IMR-90 (cell line): Measurements from ENCODE around the gene UROD. TPM values are rescaled to one million over a fixed set of nuclear protein-coding genes. Genes with fewer than 3 reads are reported as not detected.

Experiments used
- ATAC-seq: fragments of 200-7000 bp; cut with Tn5 transposase; 2 replicates; pipeline ENCODE4 v1.9.1; 2020; ENCODE audit warnings: low read depth, mild to moderate bottlenecking, moderate library complexity
- BruUV-seq: library from RNA; stranded (reverse); fragments of 400-500 nt; replicated peaks from 2 replicates; lab custom pipeline; 2021; lab: Mats Ljungman, UMichigan
- CTCF ChIA-PET: fragments of 300-600 bp; formaldehyde crosslinking; extraction: SDS; loops from one replicate; lab custom pipeline; 2021; ENCODE audit warnings: antibody characterized with exemption; lab: Yijun Ruan, JAX
- POLR2A ChIA-PET: fragments of 300-600 bp; sonication (Branson Sonifier 250); formaldehyde crosslinking; loops from one replicate; lab custom pipeline; 2022; ENCODE audit warnings: antibody characterized with exemption; ENCODE audit not compliant: unreplicated experiment; lab: Charles Lee
- DNase-seq: peaks from one replicate; pipeline ENCODE4 v3.0.0; 2013
- H2AFZ ChIP-seq: replicated peaks from 2 replicates; pipeline ENCODE3; 2013; ENCODE audit warnings: low read length, mild to moderate bottlenecking; ENCODE audit not compliant: poor library complexity
- H2AK5ac ChIP-seq: 2 replicates; pipeline ENCODE4 v1.6.1; 2013; ENCODE audit warnings: low read depth, low read length, inconsistent platforms
- H2AK9ac ChIP-seq: replicated peaks from 2 replicates; pipeline ENCODE3; 2013; ENCODE audit warnings: mild to moderate bottlenecking, low read depth, low read length, moderate library complexity; ENCODE audit not compliant: poor library complexity
- H2BK120ac ChIP-seq: 2 replicates; pipeline ENCODE4 v1.6.1; 2013; ENCODE audit warnings: low read depth, low read length, inconsistent platforms
- H2BK15ac ChIP-seq: 3 replicates; pipeline ENCODE4 v1.6.1; 2013; ENCODE audit warnings: low read depth, low read length, inconsistent platforms
- H2BK20ac ChIP-seq: 2 replicates; pipeline ENCODE4 v1.6.1; 2013; ENCODE audit warnings: low read depth, mild to moderate bottlenecking, inconsistent platforms, low read length, moderate library complexity
- H2BK5ac ChIP-seq: 2 replicates; pipeline ENCODE4 v1.6.1; 2013; ENCODE audit warnings: mild to moderate bottlenecking, low read depth, low read length, inconsistent platforms; ENCODE audit not compliant: poor library complexity, severe bottlenecking
- H3K14ac ChIP-seq: replicated peaks from 2 replicates; pipeline ENCODE4 v1.6.1; 2013; ENCODE audit warnings: low read depth, low read length, inconsistent platforms
- H3K18ac ChIP-seq: 2 replicates; pipeline ENCODE4 v1.6.1; 2013; ENCODE audit warnings: low read depth, low read length, control low read depth
- H3K23ac ChIP-seq: 2 replicates; pipeline ENCODE4 v1.6.1; 2013; ENCODE audit warnings: low read depth, low read length, inconsistent platforms
- H3K27ac ChIP-seq: 2 replicates; pipeline ENCODE4 v1.5.1; 2013; ENCODE audit warnings: mild to moderate bottlenecking, control low read depth, low read length; ENCODE audit not compliant: insufficient read depth
- H3K27me3 ChIP-seq: 2 replicates; pipeline ENCODE4 v1.6.1; 2013; ENCODE audit warnings: low read length; ENCODE audit not compliant: control insufficient read depth, insufficient read depth
- H3K36me3 ChIP-seq: 2 replicates; pipeline ENCODE4 v1.6.1; 2013; ENCODE audit warnings: low read length, mixed read lengths; ENCODE audit not compliant: control insufficient read depth, insufficient read depth
- H3K4ac ChIP-seq: 2 replicates; pipeline ENCODE4 v1.6.1; 2013; ENCODE audit warnings: low read depth, low read length, inconsistent platforms
- H3K4me1 ChIP-seq: 2 replicates; pipeline ENCODE4 v1.6.1; 2013; ENCODE audit warnings: low read length, mixed read lengths; ENCODE audit not compliant: control insufficient read depth, insufficient read depth
- H3K4me2 ChIP-seq: 2 replicates; pipeline ENCODE4 v1.6.1; 2013; ENCODE audit warnings: low read depth, mild to moderate bottlenecking, control low read depth, low read length, moderate library complexity
- H3K4me3 ChIP-seq: 2 replicates; pipeline ENCODE4 v1.5.1; 2013; ENCODE audit warnings: low read depth, mild to moderate bottlenecking, control low read depth, low read length, moderate library complexity; ENCODE audit not compliant: insufficient read depth
- H3K56ac ChIP-seq: 2 replicates; pipeline ENCODE4 v1.6.1; 2013; ENCODE audit warnings: low read length, inconsistent platforms; ENCODE audit not compliant: insufficient read depth; ENCODE audit errors: extremely low read depth
- H3K79me1 ChIP-seq, 2 experiments: 2 replicates each; pipeline ENCODE4 v1.6.1; 2013; ENCODE audit warnings: low read length in 2 of 2, inconsistent platforms in 1 of 2, low read depth in 1 of 2
- H3K9ac ChIP-seq: 2 replicates; pipeline ENCODE4 v1.6.1; 2013; ENCODE audit warnings: low read depth, low read length, control low read depth
- H3K9me1 ChIP-seq: 2 replicates; pipeline ENCODE4 v1.6.1; 2013; ENCODE audit warnings: low read length, inconsistent platforms; ENCODE audit not compliant: insufficient read depth
- H3K9me3 ChIP-seq: 2 replicates; pipeline ENCODE4 v1.6.1; 2013; ENCODE audit warnings: low read length; ENCODE audit not compliant: control insufficient read depth, insufficient read depth
- H4K20me1 ChIP-seq: 2 replicates; pipeline ENCODE4 v1.6.1; 2013; ENCODE audit warnings: low read length, inconsistent platforms; ENCODE audit not compliant: insufficient read depth
- H4K5ac ChIP-seq: 2 replicates; pipeline ENCODE4 v1.6.1; 2013; ENCODE audit warnings: mild to moderate bottlenecking, low read depth, low read length, control low read depth
- H4K8ac ChIP-seq, 2 experiments: 2 replicates each; pipeline ENCODE4 v1.6.1; 2013; ENCODE audit warnings: low read depth in 2 of 2, low read length in 2 of 2, control low read depth in 1 of 2, inconsistent platforms in 1 of 2
- H4K91ac ChIP-seq: 2 replicates; pipeline ENCODE4 v1.6.1; 2013; ENCODE audit warnings: low read depth, low read length, inconsistent platforms; ENCODE audit not compliant: insufficient read depth
- BHLHE40 ChIP-seq: fragments of 150-350 bp; IDR thresholded peaks from 2 replicates; pipeline ENCODE4 v1.6.1; 2016; ENCODE audit warnings: mild to moderate bottlenecking, low read depth, low read length
- CEBPB ChIP-seq: IDR thresholded peaks from 2 replicates; pipeline ENCODE4 v1.6.1; 2012; ENCODE audit warnings: low read depth, low read length, improper control_type of control experiment
- CHD1 ChIP-seq: IDR thresholded peaks from 2 replicates; pipeline ENCODE4 v1.6.1; 2012; ENCODE audit warnings: low read depth, low read length, improper control_type of control experiment
- CTCF ChIP-seq: conservative IDR thresholded peaks from 2 replicates; pipeline ENCODE4 v1.5.1; 2012; ENCODE audit warnings: mild to moderate bottlenecking, low read depth, low read length, improper control_type of control experiment
- ELK1 ChIP-seq: fragments of 150-350 bp; IDR thresholded peaks from 2 replicates; pipeline ENCODE4 v1.6.1; 2016; ENCODE audit warnings: low read depth, mild to moderate bottlenecking, low read length, moderate library complexity, borderline replicate concordance
- FOS ChIP-seq: fragments of 150-350 bp; IDR thresholded peaks from 2 replicates; pipeline ENCODE4 v1.6.1; 2016; ENCODE audit warnings: low read depth, low read length
- MAFK ChIP-seq: IDR thresholded peaks from 2 replicates; pipeline ENCODE4 v1.6.1; 2012; ENCODE audit warnings: low read depth, low read length, improper control_type of control experiment
- MAZ ChIP-seq: IDR thresholded peaks from 2 replicates; pipeline ENCODE4 v1.6.1; 2012; ENCODE audit warnings: low read depth, mild to moderate bottlenecking, low read length, improper control_type of control experiment, moderate library complexity, borderline replicate concordance
- MXI1 ChIP-seq: IDR thresholded peaks from 2 replicates; pipeline ENCODE4 v1.6.1; 2012; ENCODE audit warnings: low read depth, mild to moderate bottlenecking, low read length, moderate library complexity, borderline replicate concordance
- NFE2L2 ChIP-seq: fragments of 150-350 bp; IDR thresholded peaks from 2 replicates; pipeline ENCODE4 v1.6.1; 2016; ENCODE audit warnings: low read depth, mild to moderate bottlenecking, low read length
- POLR2A ChIP-seq: IDR thresholded peaks from 2 replicates; pipeline ENCODE4 v1.6.1; 2012; ENCODE audit warnings: mild to moderate bottlenecking, low read depth, low read length
- RAD21 ChIP-seq: IDR thresholded peaks from 2 replicates; pipeline ENCODE4 v1.6.1; 2012; ENCODE audit warnings: low read length, improper control_type of control experiment
- RCOR1 ChIP-seq: IDR thresholded peaks from 2 replicates; pipeline ENCODE4 v1.6.1; 2012; ENCODE audit warnings: mild to moderate bottlenecking, low read length, improper control_type of control experiment; ENCODE audit not compliant: insufficient replicate concordance
- RFX5 ChIP-seq: IDR thresholded peaks from 2 replicates; pipeline ENCODE4 v1.8.0; 2012; ENCODE audit warnings: low read depth, mild to moderate bottlenecking, low read length, moderate library complexity
- SMC3 ChIP-seq: fragments of 150-350 bp; IDR thresholded peaks from 2 replicates; pipeline ENCODE4 v1.6.1; 2016; ENCODE audit warnings: low read depth, mild to moderate bottlenecking, antibody characterized with exemption, low read length, moderate library complexity
- USF2 ChIP-seq: fragments of 150-350 bp; IDR thresholded peaks from 2 replicates; pipeline ENCODE4 v1.6.1; 2017; ENCODE audit warnings: mild to moderate bottlenecking, antibody characterized with exemption, low read length, low read depth
- WGBS, 2 experiments: methylation state at CpG; one replicate each; pipeline versions ENCODE4 v1.1.5 to v1.1.7; 2013; ENCODE audit warnings: missing lambda C conversion rate in 2 of 2; ENCODE audit not compliant: insufficient read length in 1 of 2; ENCODE audit errors: extremely low coverage in 2 of 2; 5-methylcytosine and 5-hydroxymethylcytosine counted together
- dilution Hi-C: fragments of 300-500 bp; cut with HindIII; formaldehyde crosslinking; loops from one replicate; pipeline ENCODE4 v1.14.3; 2018; ENCODE audit warnings: low sequenced_read_pairs; ENCODE audit not compliant: unreplicated experiment
- in situ Hi-C: fragments of 300-500 bp; cut with MboI; formaldehyde crosslinking; loops from 3 replicates; pipeline ENCODE4 v1.14.3; 2019; ENCODE audit warnings: low sequenced_read_pairs, inconsistent platforms, mixed read lengths
- intact Hi-C: fragments of 100-400 bp; cut with micrococcal nuclease; formaldehyde crosslinking; loops from 2 replicates; pipeline ENCODE4 v1.10.0; 2022
- polyA plus RNA-seq, 3 experiments: library from polyadenylated mRNA; depleted of rRNA; stranded (reverse); fragments of >200 nt; gene quantifications; 2 replicates each; pipeline ENCODE4 v1.2.3, GENCODE V29; 2012; ENCODE audit warnings: low replicate concordance in 1 of 3
- total RNA-seq: library from RNA; depleted of rRNA; stranded (reverse); fragments of >200 nt; gene quantifications from 2 replicates; pipeline ENCODE4 v1.2.3, GENCODE V29; 2012

Gene UROD
- total and polyA plus RNA-seq, 2 of the 4 experiments (the other 2 are of a cell fraction), result 220 to 224 TPM

GRCh38 chr1:45009296-45009865 is 2.7 kb upstream of the UROD start:
- H3K27ac ChIP-seq, result no peak overlapping the region
- BruUV-seq, result no TSS peak
- in situ Hi-C loops, result no loop called here

More at GRCh38 chr1:45009296-45009865, 2.7 kb upstream of the UROD start:
- Histone ChIP-seq H4K8ac (no peak overlapping the region), H3K27me3 (no peaks in the 10 kb centered on the region), H3K36me3 (peaks cover 55% of the 10 kb centered on the region), H4K20me1 (peaks cover 6% of the 10 kb centered on the region; the same call in 1 of the 2 replicates), H3K9me1 (peaks cover 13% of the 10 kb centered on the region), H3K56ac (no peak overlapping the region), H3K4me2 (peak overlapping the region; percentile 87; the same call in 1 of the 2 replicates), H2AK5ac (no peak overlapping the region), H2BK5ac (no peak overlapping the region), H2AFZ (no peak overlapping the region), H3K23ac (no peak overlapping the region), H3K4ac (no peak overlapping the region), H3K14ac (no peak overlapping the region), H2BK20ac (no peak overlapping the region), H3K9me3 (no peaks in the 10 kb centered on the region), H4K91ac (no peak overlapping the region), H3K4me3 (no peak overlapping the region), H2BK120ac (no peak overlapping the region), H2BK15ac (no peak overlapping the region), H2AK9ac (peak overlapping the region; percentile 12), H3K79me1 (peaks cover 25 to 54% of the 10 kb centered on the region in 2 experiments), H3K18ac (no peak overlapping the region), H4K5ac (no peak overlapping the region), H3K4me1 (peaks cover 10% of the 10 kb centered on the region), H3K9ac (no peak overlapping the region)
- TF ChIP-seq RCOR1 (no peak), BHLHE40 (no peak), POLR2A (no peak), CTCF (no peak), MXI1 (no peak), MAFK (no peak), CEBPB (no peak), USF2 (no peak), CHD1 (no peak), ELK1 (no peak), MAZ (no peak), FOS (no peak), RFX5 (no peak), NFE2L2 (no peak), RAD21 (no peak), SMC3 (no peak)
- DNase-seq, result no peak
- WGBS, 2 experiments, result no CpG with 5 or more reads among the region's 11 CpGs
- POLR2A ChIA-PET, result no interaction called here
- intact Hi-C loops, result no loop called here
- CTCF ChIA-PET, result no interaction called here
- dilution Hi-C loops, result no loop called here
- no peak for ATAC-seq
